ENCODE data around the gene STPG2. TPM values are rescaled to one million over a fixed set of nuclear protein-coding genes. Genes with fewer than 3 reads are reported as not detected.

STPG2 gene
- total and polyA plus RNA-seq, 4 donors, result 0.10 to 1.6 (median 0.27) TPM

DNA sequence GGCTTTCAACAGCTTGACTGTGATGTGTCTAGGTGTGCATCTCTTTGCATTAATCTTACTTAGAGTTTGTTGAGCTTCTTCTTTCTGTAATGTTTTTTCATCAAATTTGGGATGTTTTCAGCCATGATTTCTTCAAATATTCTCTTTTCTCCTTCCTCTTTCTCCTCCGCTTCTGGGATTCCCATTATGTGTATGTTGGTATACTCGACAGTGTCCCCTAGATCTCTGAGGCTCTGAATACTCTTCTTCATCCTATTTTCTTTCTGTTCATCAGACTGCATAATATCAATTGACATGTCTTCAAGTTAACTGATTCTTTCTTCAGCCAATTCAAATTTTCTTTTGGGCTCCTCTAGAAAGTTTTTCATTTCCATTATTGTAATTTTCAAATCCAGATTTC lies 25.9 kb downstream of the STPG2 start:
- Histone ChIP-seq H3K4me1 (ENCODE audit: control insufficient read depth in 5 of 5, insufficient read depth in 5 of 5, low read length in 5 of 5) (no peaks in the 10 kb centered on the region), H3K36me3 (ENCODE audit: control insufficient read depth in 4 of 4, insufficient read depth in 4 of 4, low read length in 4 of 4) (no peaks in the 10 kb centered on the region), H3K27me3 (ENCODE audit: control insufficient read depth in 3 of 3, insufficient read depth in 3 of 3, low read length in 2 of 3) (no peaks in the 10 kb centered on the region), H3K9me3 (ENCODE audit: control insufficient read depth in 4 of 4, insufficient read depth in 3 of 4, low read length in 3 of 4) (peaks cover 0 to 4% (median 0%) of the 10 kb centered on the region in 4 donors), H3K9ac (ENCODE audit: insufficient read depth in 1 of 2, low read length in 2 of 2) (no peak overlapping the region), H3K27ac (ENCODE audit: low read depth in 1 of 2, low read length in 1 of 2) (no peak overlapping the region), H3K4me3 (no peak overlapping the region)
- WGBS, 2 donors, result 94 to 96% methylated on average over 2 of the region's 2 CpGs
- no peak for DNase-seq
- ATAC-seq (ENCODE audit: insufficient read depth, low FRiP score), result no peak
- TF ChIP-seq, protein P1, sequence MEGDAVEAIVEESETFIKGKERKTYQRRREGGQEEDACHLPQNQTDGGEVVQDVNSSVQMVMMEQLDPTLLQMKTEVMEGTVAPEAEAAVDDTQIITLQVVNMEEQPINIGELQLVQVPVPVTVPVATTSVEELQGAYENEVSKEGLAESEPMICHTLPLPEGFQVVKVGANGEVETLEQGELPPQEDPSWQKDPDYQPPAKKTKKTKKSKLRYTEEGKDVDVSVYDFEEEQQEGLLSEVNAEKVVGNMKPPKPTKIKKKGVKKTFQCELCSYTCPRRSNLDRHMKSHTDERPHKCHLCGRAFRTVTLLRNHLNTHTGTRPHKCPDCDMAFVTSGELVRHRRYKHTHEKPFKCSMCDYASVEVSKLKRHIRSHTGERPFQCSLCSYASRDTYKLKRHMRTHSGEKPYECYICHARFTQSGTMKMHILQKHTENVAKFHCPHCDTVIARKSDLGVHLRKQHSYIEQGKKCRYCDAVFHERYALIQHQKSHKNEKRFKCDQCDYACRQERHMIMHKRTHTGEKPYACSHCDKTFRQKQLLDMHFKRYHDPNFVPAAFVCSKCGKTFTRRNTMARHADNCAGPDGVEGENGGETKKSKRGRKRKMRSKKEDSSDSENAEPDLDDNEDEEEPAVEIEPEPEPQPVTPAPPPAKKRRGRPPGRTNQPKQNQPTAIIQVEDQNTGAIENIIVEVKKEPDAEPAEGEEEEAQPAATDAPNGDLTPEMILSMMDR (IDR thresholded peaks at IDR 0.05; ENCODE audit: control extremely low read depth, extremely low read depth), result no peak

DNA sequence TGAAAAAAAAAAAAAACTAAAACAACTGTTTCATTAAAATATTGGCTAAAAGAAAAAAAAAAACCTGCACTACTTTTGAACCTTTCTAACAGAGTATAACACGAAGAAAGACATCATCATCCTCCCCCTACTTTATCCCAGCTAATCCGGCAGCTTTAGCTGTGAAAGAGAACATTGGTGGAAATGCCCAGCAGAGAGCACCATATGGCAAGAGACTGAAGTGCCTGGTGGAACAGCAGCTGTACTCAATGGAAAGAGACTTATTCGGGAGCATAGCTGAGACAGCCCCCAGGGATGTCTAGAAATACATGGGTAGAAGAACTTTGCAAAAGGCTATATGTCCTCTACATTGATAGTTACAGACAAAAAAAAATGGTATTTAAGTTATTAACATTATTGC lies 30.3 kb downstream of the STPG2 start:
- no peaks in the 10 kb centered on the region for H3K36me3 ChIP-seq (ENCODE audit: control insufficient read depth in 4 of 4, insufficient read depth in 4 of 4, low read length in 4 of 4)
- no peak overlapping the region for H3K27ac ChIP-seq (ENCODE audit: low read depth in 1 of 2, low read length in 1 of 2)
- TF ChIP-seq, protein P1 (IDR thresholded peaks at IDR 0.05; ENCODE audit: control extremely low read depth, extremely low read depth), result no peak
- H3K4me3 ChIP-seq, result no peak overlapping the region
- H3K9ac ChIP-seq (ENCODE audit: insufficient read depth in 1 of 2, low read length in 2 of 2), result no peak overlapping the region
- H3K4me1 ChIP-seq (ENCODE audit: control insufficient read depth in 5 of 5, insufficient read depth in 5 of 5, low read length in 5 of 5), result no peaks in the 10 kb centered on the region
- WGBS, 2 donors, result 44 to 45% methylated on average over 3 of the region's 3 CpGs
- H3K27me3 ChIP-seq (ENCODE audit: control insufficient read depth in 3 of 3, insufficient read depth in 3 of 3, low read length in 2 of 3), result no peaks in the 10 kb centered on the region
- no peak for ATAC-seq (ENCODE audit: insufficient read depth, low FRiP score)
- H3K9me3 ChIP-seq (ENCODE audit: control insufficient read depth in 4 of 4, insufficient read depth in 3 of 4, low read length in 3 of 4), result peaks cover 0 to 4% (median 0%) of the 10 kb centered on the region in 4 donors
- DNase-seq, result peak in 2 of 3 donors; percentile 17 to 33

DNA sequence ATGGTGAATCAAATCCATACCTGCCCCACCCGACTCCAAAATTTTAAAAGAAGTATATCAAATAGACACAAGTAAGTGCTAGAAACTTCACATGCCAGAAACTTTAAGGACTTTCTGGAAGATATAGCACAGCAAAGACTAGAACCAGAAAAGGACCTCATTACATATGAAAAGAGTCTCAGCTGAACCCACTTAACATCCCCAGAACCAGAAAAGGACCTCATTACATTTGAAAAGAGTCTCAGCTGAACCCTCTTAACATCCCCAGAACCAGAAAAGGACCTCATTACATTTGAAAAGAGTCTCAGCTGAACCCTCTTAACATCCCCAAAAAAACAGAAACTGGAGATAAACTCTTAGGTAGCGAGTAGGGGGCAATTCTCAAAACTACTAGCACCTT lies 32.3 kb downstream of the STPG2 start:
- Histone ChIP-seq H3K27me3 (ENCODE audit: control insufficient read depth in 3 of 3, insufficient read depth in 3 of 3, low read length in 2 of 3) (no peaks in the 10 kb centered on the region), H3K9me3 (ENCODE audit: control insufficient read depth in 4 of 4, insufficient read depth in 3 of 4, low read length in 3 of 4) (no peaks in the 10 kb centered on the region), H3K36me3 (ENCODE audit: control insufficient read depth in 4 of 4, insufficient read depth in 4 of 4, low read length in 4 of 4) (no peaks in the 10 kb centered on the region), H3K4me1 (ENCODE audit: control insufficient read depth in 5 of 5, insufficient read depth in 5 of 5, low read length in 5 of 5) (no peaks in the 10 kb centered on the region), H3K9ac (ENCODE audit: insufficient read depth in 1 of 2, low read length in 2 of 2) (no peak overlapping the region), H3K4me3 (no peak overlapping the region), H3K27ac (ENCODE audit: low read depth in 1 of 2, low read length in 1 of 2) (no peak overlapping the region)
- ATAC-seq (ENCODE audit: insufficient read depth, low FRiP score), result no peak
- no peak for DNase-seq
- 91 to 92% methylated on average over 2 of the region's 2 CpGs for WGBS, 2 donors
- TF ChIP-seq, protein P1 (IDR thresholded peaks at IDR 0.05; ENCODE audit: control extremely low read depth, extremely low read depth), result no peak

DNA sequence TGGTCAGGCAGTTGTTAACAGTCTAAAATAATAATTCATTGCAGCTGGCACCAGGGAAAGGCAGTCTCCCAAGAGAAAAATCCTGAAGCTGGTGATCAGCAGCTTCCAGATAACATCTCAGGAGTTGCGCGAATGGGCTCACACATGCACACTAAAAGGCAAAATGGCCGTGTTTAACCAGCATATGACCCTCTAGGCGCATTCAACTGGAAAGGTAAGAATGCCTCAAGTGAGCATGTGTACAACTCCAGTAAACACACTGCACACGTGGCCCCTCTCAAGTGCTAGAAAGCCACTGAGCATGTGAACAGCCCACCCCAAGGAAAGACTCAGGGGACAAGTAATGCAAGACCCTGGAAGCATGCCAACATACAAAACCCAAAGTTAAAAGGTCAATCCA lies 33.1 kb downstream of the STPG2 start:
- no peaks in the 10 kb centered on the region for H3K36me3 ChIP-seq (ENCODE audit: control insufficient read depth in 4 of 4, insufficient read depth in 4 of 4, low read length in 4 of 4)
- WGBS, 2 donors, result 71 to 89% methylated on average over 5 of the region's 5 CpGs
- H3K4me1 ChIP-seq (ENCODE audit: control insufficient read depth in 5 of 5, insufficient read depth in 5 of 5, low read length in 5 of 5), result no peaks in the 10 kb centered on the region
- no peaks in the 10 kb centered on the region for H3K27me3 ChIP-seq (ENCODE audit: control insufficient read depth in 3 of 3, insufficient read depth in 3 of 3, low read length in 2 of 3)
- DNase-seq (no peak), ATAC-seq (ENCODE audit: insufficient read depth, low FRiP score) (no peak)
- H3K9me3 ChIP-seq (ENCODE audit: control insufficient read depth in 4 of 4, insufficient read depth in 3 of 4, low read length in 3 of 4), result no peaks in the 10 kb centered on the region
- no peak overlapping the region for H3K9ac ChIP-seq (ENCODE audit: insufficient read depth in 1 of 2, low read length in 2 of 2)
- no peak overlapping the region for H3K27ac ChIP-seq (ENCODE audit: low read depth in 1 of 2, low read length in 1 of 2)
- H3K4me3 ChIP-seq, result no peak overlapping the region
- TF ChIP-seq, protein P1 (IDR thresholded peaks at IDR 0.05; ENCODE audit: control extremely low read depth, extremely low read depth), result no peak
